ENCODE measurements around the gene SLC9A1. TPM values are rescaled to one million over a fixed set of nuclear protein-coding genes. Genes with fewer than 3 reads are reported as not detected.
A peak's percentile ranks its signal among the peaks of the same experiment; 100 is the strongest.

Gene SLC9A1
- total and polyA plus RNA-seq, 2 of the 8 experiments (the other 6 are each of a cell fraction or from before 2014, with no cell fraction given): 11.3 to 25.1 TPM

DNA sequence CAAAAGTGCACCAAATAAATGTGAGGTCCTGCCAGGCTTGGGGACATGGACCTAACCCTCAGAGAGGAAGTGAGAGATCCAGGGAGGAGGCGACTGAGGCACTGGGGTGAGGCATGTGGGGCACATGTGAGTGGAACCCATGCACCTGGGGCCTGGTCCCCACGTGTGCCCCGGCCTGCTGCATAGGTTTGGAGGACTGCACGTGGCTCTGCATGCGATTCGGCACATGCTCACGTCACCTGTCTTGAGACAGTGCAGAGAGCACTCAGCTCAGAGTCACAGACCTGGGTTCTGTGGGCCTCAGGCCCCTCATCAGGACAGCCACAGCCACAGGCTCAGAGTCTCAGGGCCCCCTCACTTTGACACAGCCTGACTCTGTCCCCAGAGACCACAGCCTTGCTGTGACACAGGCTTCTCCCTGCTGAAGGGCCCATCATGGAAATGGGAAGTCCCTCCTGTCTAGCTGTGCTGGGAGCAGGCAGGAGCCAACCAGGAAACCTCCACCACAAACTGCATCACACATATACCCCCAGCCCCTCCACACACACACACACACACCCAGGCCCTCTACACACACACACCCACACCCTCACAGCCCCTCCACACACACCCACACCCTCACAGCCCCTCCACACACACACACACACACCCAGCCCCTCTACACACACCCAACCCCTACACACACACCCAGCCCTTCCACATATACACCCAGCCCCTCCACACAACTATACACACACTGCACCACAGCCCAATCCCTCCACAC is 48.2 kb downstream of the SLC9A1 start:
- Histone ChIP-seq H3K4me2 (ENCODE audit: insufficient read depth in 1 of 2, low read depth in 2 of 2, low read length in 2 of 2) (no peak overlapping the region), H3K79me2 (ENCODE audit: control insufficient read depth in 1 of 2, insufficient read depth in 2 of 2, low read length in 2 of 2) (no peaks in the 10 kb centered on the region), H3K4me3 (ENCODE audit: extremely low read depth in 1 of 4, insufficient read depth in 2 of 4, low read depth in 3 of 4, low read length in 4 of 4) (no peak overlapping the region), H4K5ac (ENCODE audit: insufficient read length, low read depth, low read length) (no peak overlapping the region), H4K91ac (replicated peaks; ENCODE audit: insufficient read length, low read length) (no peak overlapping the region), H3K79me1 (ENCODE audit: low read depth, low read length) (no peaks in the 10 kb centered on the region; the same call in 1 of the 2 replicates), H2AFZ (ENCODE audit: low read length) (no peak overlapping the region), H3K36me3 (ENCODE audit: control insufficient read depth in 2 of 4, insufficient read depth in 4 of 4, low read length in 3 of 4) (peaks cover 0 to 5% (median 0%) of the 10 kb centered on the region in 4 experiments; a peak in 3 of 8 replicates), H3K9me3 (ENCODE audit: insufficient read depth in 2 of 2, low read depth in 1 of 2, low read length in 1 of 2) (no peaks in the 10 kb centered on the region), H3K18ac (ENCODE audit: extremely low read depth, low read length) (no peak overlapping the region), H4K20me1 (replicated peaks in 1 of 2; ENCODE audit: control insufficient read depth in 1 of 2, insufficient read depth in 2 of 2, low read length in 2 of 2) (peaks cover 0 to 2% of the 10 kb centered on the region in 2 experiments), H3K23ac (ENCODE audit: insufficient read length) (no peak overlapping the region), H2BK20ac (ENCODE audit: low read length) (no peak overlapping the region), H3K27ac (ENCODE audit: low read depth, low read length) (no peak overlapping the region), H2BK120ac (replicated peaks; ENCODE audit: low read depth, low read length) (no peak overlapping the region), H2BK15ac (ENCODE audit: low read length) (no peak overlapping the region), H3K14ac (ENCODE audit: insufficient read length) (no peak overlapping the region), H2BK5ac (ENCODE audit: low read depth, low read length) (peak overlapping the region; percentile 27; the same call in 1 of the 2 replicates), H2BK12ac (ENCODE audit: low read depth, low read length) (no peak overlapping the region), H3K56ac (replicated peaks; ENCODE audit: insufficient read length, low read depth, low read length) (peak overlapping the region; percentile 17), H4K8ac (ENCODE audit: extremely low read depth, insufficient read depth, low read length) (no peak overlapping the region; the same call in 1 of the 2 replicates), H2AK5ac (ENCODE audit: low read depth, low read length) (no peak overlapping the region), H3K4me1 (replicated peaks in 1 of 4; ENCODE audit: control insufficient read depth in 3 of 4, insufficient read depth in 4 of 4, low read length in 3 of 4) (peaks cover 0 to 2% (median under 1%) of the 10 kb centered on the region in 4 experiments; a peak in 2 of 7 replicates), H3K9ac (replicated peaks in 1 of 4; ENCODE audit: extremely low read depth in 1 of 4, low read depth in 3 of 4, low read length in 3 of 4) (no peak overlapping the region), H3K23me2 (ENCODE audit: low read depth, low read length) (peaks cover 6% of the 10 kb centered on the region; the same call in 1 of the 2 replicates), H3K4ac (replicated peaks; ENCODE audit: insufficient read length, low read depth, low read length) (peak overlapping the region; percentile 41), H3K27me3 (replicated peaks in 1 of 4; ENCODE audit: control insufficient read depth in 3 of 4, extremely low read depth in 1 of 4, insufficient read depth in 3 of 4, low read length in 3 of 4) (no peaks in the 10 kb centered on the region)
- 91% methylated on average over 7 of the region's 7 CpGs; no CpG with 5 or more reads in 1 of the 2 experiments for WGBS, 2 experiments (ENCODE audit: extremely low coverage in 1 of 2, insufficient coverage in 1 of 2, insufficient read length in 1 of 2, insufficient replicate concordance in 2 of 2, low coverage in 1 of 2, low lambda C conversion rate in 2 of 2, missing lambda C conversion rate in 1 of 2)
- FAIRE-seq (no peak), DNase-seq (ENCODE audit: low read depth in 1 of 2, low spot score in 2 of 2) (no peak)
- POLR2A ChIA-PET (ENCODE audit: partially characterized antibody): interaction anchor here (1.5 kb wide), 1 partner anchor 100 kb away, joined by 3 read pairs; no protein-coding TSS in a partner anchor
- CTCF ChIA-PET (ENCODE audit: partially characterized antibody): interaction anchor here (0.9 to 11.2 kb wide), 3 partner anchors 32 to 191 kb away, joined by 3 to 131 read pairs (median 111); no protein-coding TSS in a partner anchor
- TF ChIP-seq TEAD4 (IDR thresholded peaks at IDR 0.05; ENCODE audit: low read depth, low read length) (no peak), SP2 (IDR thresholded peaks at IDR 0.05; ENCODE audit: low read length) (no peak), GABPA (IDR thresholded peaks at IDR 0.05; ENCODE audit: borderline replicate concordance, insufficient read depth, low read length) (no peak), MAFK (IDR thresholded peaks at IDR 0.05; ENCODE audit: low read depth, low read length) (no peak), SP1 (IDR thresholded peaks at IDR 0.05; ENCODE audit: low read depth, low read length) (no peak), RFX5 (IDR thresholded peaks at IDR 0.05; ENCODE audit: borderline replicate concordance, low read depth, low read length) (no peak), BCL11A (IDR thresholded peaks at IDR 0.05; ENCODE audit: low read depth in 2 of 2, low read length in 2 of 2) (no peak), CBX5 (IDR thresholded peaks at IDR 0.05; ENCODE audit: low read depth, low read length) (no peak), NRF1 (IDR thresholded peaks at IDR 0.05; ENCODE audit: low read depth, low read length) (no peak), CTBP2 (IDR thresholded peaks at IDR 0.05; ENCODE audit: borderline replicate concordance, insufficient read depth, insufficient read length, low read length) (no peak), TCF12 (IDR thresholded peaks at IDR 0.05; ENCODE audit: low read depth, low read length) (no peak)
- TF ChIP-seq, protein P1, sequence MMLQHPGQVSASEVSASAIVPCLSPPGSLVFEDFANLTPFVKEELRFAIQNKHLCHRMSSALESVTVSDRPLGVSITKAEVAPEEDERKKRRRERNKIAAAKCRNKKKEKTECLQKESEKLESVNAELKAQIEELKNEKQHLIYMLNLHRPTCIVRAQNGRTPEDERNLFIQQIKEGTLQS (IDR thresholded peaks at IDR 0.05; ENCODE audit: insufficient read depth, low read depth, low read length): no peak

Measured in H1 (cell line).